CD4-positive, alpha-beta T cell (primary cell): ENCODE data around the gene EGFL8. TPM values are rescaled to one million over a fixed set of nuclear protein-coding genes. Genes with fewer than 3 reads are reported as not detected.

ENCODE experiments used
- ATAC-seq: fragments of 200-7000 bp; cut with Tn5 transposase; one replicate; pipeline ENCODE4 v1.10.0; 2022; ENCODE audit warnings: mild to moderate bottlenecking; ENCODE audit not compliant: poor library complexity
- CTCF ChIA-PET: fragments of 350-600 bp; sonication (Branson Sonifier 250); formaldehyde crosslinking; loops from one replicate; lab custom pipeline; 2021; ENCODE audit warnings: antibody characterized with exemption, inconsistent platforms; lab: Charles Lee
- POLR2A ChIA-PET: fragments of 350-600 bp; sonication (Branson Sonifier 250); formaldehyde crosslinking; loops from one replicate; lab custom pipeline; 2021; ENCODE audit warnings: antibody characterized with exemption, inconsistent platforms; lab: Charles Lee
- DNase-seq, 14 experiments: peaks; one replicate each; pipeline ENCODE4 v3.0.0-alpha.2; 2013 to 2020; ENCODE audit warnings: mixed read lengths in 2 of 14
- H3K27ac ChIP-seq, 2 donors: one replicate each; pipeline versions ENCODE4 v1.5.1 to v1.7.0; 2013; ENCODE audit warnings: low read length in 2 of 2, low read depth in 1 of 2, mild to moderate bottlenecking in 1 of 2
- H3K27me3 ChIP-seq, 2 experiments: 1 replicate in 1 of 2; 2 replicates in 1 of 2; pipeline versions ENCODE4 v1.6.1 to v1.7.0; 2013; ENCODE audit warnings: low read length in 2 of 2, control low read depth in 1 of 2, mild to moderate bottlenecking in 1 of 2, moderate library complexity in 1 of 2; ENCODE audit not compliant: insufficient read depth in 2 of 2, control insufficient read depth in 1 of 2
- H3K36me3 ChIP-seq: one replicate; pipeline ENCODE4 v1.6.1; 2013; ENCODE audit warnings: low read length, control low read depth; ENCODE audit not compliant: insufficient read depth
- H3K4me1 ChIP-seq: one replicate; pipeline ENCODE4 v1.6.1; 2013; ENCODE audit warnings: low read length, control low read depth; ENCODE audit not compliant: insufficient read depth
- H3K4me3 ChIP-seq: one replicate; pipeline ENCODE4 v1.5.1; 2013; ENCODE audit warnings: mild to moderate bottlenecking, low read length, moderate library complexity
- H3K9me3 ChIP-seq, 2 experiments: 1 replicate in 1 of 2; 2 replicates in 1 of 2; pipeline versions ENCODE4 v1.6.1 to v1.7.0; 2013; ENCODE audit warnings: low read length in 2 of 2, mild to moderate bottlenecking in 2 of 2, control low read depth in 1 of 2, moderate library complexity in 1 of 2; ENCODE audit not compliant: control insufficient read depth in 1 of 2, insufficient read depth in 1 of 2
- H3K27ac Mint-ChIP-seq: one replicate; pipeline ENCODE4 v1.8.0; 2020; ENCODE audit warnings: mixed read lengths
- H3K27me3 Mint-ChIP-seq: one replicate; pipeline ENCODE4 v1.8.0; 2021; ENCODE audit warnings: mixed read lengths
- H3K36me3 Mint-ChIP-seq: one replicate; pipeline ENCODE4 v1.8.0; 2021; ENCODE audit warnings: low read depth, mixed read lengths
- H3K4me1 Mint-ChIP-seq: one replicate; pipeline ENCODE4 v1.8.0; 2021; ENCODE audit warnings: low read depth, mixed read lengths
- H3K4me3 Mint-ChIP-seq: one replicate; pipeline ENCODE4 v1.8.0; 2020; ENCODE audit warnings: mild to moderate bottlenecking, mixed read lengths
- H3K9me3 Mint-ChIP-seq: one replicate; pipeline ENCODE4 v1.8.0; 2020; ENCODE audit warnings: mixed read lengths
- CTCF ChIP-seq: fragments of 200-600 bp; IDR thresholded peaks from one replicate; pipeline ENCODE4 v1.8.0; 2022; ENCODE audit warnings: antibody characterized with exemption, mild to moderate bottlenecking
- intact Hi-C, 2 experiments: fragments of 100-400 bp; cut with DNase I in 1 of 2; cut with micrococcal nuclease in 1 of 2; formaldehyde crosslinking; loops; one replicate each; pipeline versions ENCODE4 v1.15.1 to v1.9.0; 2023 to 2025; cut with DNase I, micrococcal nuclease
- total RNA-seq, 174 experiments: library from RNA in 2 of 174; stranded (reverse) in 2 of 174; gene quantifications; one replicate each; pipeline ENCODE4 v1.2.3 and lab custom pipeline; 2021 to 2026

Gene EGFL8
- total RNA-seq, 2 experiments from 2014 or later, result 13.1 to 13.8 TPM

DNA sequence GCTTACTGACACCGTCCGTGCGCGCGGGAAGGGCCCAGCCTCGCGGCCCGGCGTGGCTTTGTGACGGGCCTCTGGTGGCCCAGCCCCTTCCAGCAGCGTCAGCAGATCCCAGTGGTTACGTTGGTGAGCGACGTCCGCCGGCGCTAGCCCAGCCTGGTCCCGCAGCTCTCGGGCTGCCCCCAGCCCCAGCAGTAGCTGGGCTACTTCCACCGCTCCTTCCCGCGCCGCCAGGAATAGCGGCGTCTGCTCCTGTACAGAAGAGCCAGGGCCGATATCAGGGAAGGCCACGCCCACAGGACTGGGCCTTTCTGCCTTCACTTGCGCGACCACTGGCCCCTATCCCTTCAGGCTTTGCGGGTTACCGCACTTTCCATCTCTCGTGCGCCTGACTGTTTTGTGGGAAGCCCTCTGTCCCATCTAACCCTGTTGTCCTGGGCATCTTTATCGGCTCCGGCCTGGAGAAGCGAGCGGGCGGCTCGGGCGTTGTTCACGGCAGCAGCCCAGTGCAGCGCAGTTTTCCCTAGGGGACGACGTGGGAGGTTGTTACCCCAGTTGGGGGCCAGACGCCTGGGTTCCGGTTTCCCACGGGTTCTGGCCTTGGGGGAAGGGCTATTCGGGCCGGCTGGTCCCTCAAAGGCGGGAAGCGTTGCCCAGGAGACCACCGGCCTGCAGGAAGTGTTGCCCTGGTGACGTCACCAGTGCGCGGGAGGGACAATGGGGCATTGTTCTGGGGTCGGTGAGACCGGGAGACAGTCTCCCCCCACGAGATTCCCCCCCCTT, 31.7 kb downstream of the EGFL8 start:
- POLR2A ChIA-PET, result interaction anchor here (0.6 to 12.1 kb wide), 23 partner anchors 10 to 1581 kb away, joined by 3 to 242 read pairs (median 4); partner anchors contain the start of genes AGPAT1, ATF6B, DXO and FKBPL
- H3K27ac Mint-ChIP-seq, result peak overlapping the region; percentile 96

GRCh38 chr6:32196682-32197616, 32.6 kb downstream of the EGFL8 start:
- TF ChIP-seq CTCF, result no peak
- peaks cover 43% of the 10 kb centered on the region for H3K4me1 Mint-ChIP-seq
- ATAC-seq (no peak), DNase-seq (peak in 2 of 14 experiments; percentile 59 to 65)
- H3K27me3 Mint-ChIP-seq, result no peaks in the 10 kb centered on the region
- Histone ChIP-seq H3K36me3 (no peaks in the 10 kb centered on the region), H3K9me3 (no peaks in the 10 kb centered on the region), H3K27me3 (no peaks in the 10 kb centered on the region), H3K4me1 (peaks cover 45% of the 10 kb centered on the region), H3K27ac (peak overlapping the region; percentile 87 to 100), H3K4me3 (peak overlapping the region; percentile 100)
- CTCF ChIA-PET, result no interaction called here
- peaks cover 18% of the 10 kb centered on the region for H3K36me3 Mint-ChIP-seq
- intact Hi-C loops, result loop anchor here in 1 of 2 experiments (1.0 to 10.0 kb wide), 6 partner anchors 68 to 1982 kb away; partner anchors contain the start of genes BRD2, C6orf47, CSNK2B and GPANK1
- no peaks in the 10 kb centered on the region for H3K9me3 Mint-ChIP-seq
- POLR2A ChIA-PET, result interaction anchor here (0.6 to 12.1 kb wide), 3 partner anchors 18 to 771 kb away, joined by 3 to 242 read pairs (median 5); partner anchors contain the start of genes AGPAT1 and RNF5
- peak overlapping the region; percentile 96 for H3K27ac Mint-ChIP-seq
- H3K4me3 Mint-ChIP-seq, result peak overlapping the region; percentile 99

More for the DNA sequence above, 31.7 kb downstream of the EGFL8 start:
- peaks cover 48% of the 10 kb centered on the region for H3K4me1 Mint-ChIP-seq
- TF ChIP-seq CTCF, result peak; percentile 8
- Histone ChIP-seq H3K9me3 (no peaks in the 10 kb centered on the region), H3K36me3 (peaks cover 5% of the 10 kb centered on the region), H3K4me3 (peak overlapping the region; percentile 100), H3K27me3 (no peaks in the 10 kb centered on the region), H3K4me1 (peaks cover 48% of the 10 kb centered on the region), H3K27ac (peak overlapping the region; percentile 87 to 100)
- no peaks in the 10 kb centered on the region for H3K9me3 Mint-ChIP-seq
- ATAC-seq (peak; percentile 73), DNase-seq (peak in 12 of 14 experiments; percentile 35 to 100 (median 47))
- CTCF ChIA-PET, result interaction anchor here (1.1 to 1.8 kb wide), 9 partner anchors 15 to 77 kb away, joined by 3 to 14 read pairs (median 5); partner anchors contain the start of genes AGPAT1, FKBPL, PRRT1 and RNF5
- no peaks in the 10 kb centered on the region for H3K27me3 Mint-ChIP-seq
- intact Hi-C loops, result loop anchor here (1.0 to 10.0 kb wide), 11 partner anchors 18 to 1981 kb away; partner anchors contain the start of genes AGPAT1 (in 1 of the 2), BRD2 (in 1 of the 2), C6orf47 (in 1 of the 2) and CSNK2B (in 1 of the 2)
- H3K4me3 Mint-ChIP-seq, result peak overlapping the region; percentile 99
- H3K36me3 Mint-ChIP-seq, result peaks cover 27% of the 10 kb centered on the region

DNA sequence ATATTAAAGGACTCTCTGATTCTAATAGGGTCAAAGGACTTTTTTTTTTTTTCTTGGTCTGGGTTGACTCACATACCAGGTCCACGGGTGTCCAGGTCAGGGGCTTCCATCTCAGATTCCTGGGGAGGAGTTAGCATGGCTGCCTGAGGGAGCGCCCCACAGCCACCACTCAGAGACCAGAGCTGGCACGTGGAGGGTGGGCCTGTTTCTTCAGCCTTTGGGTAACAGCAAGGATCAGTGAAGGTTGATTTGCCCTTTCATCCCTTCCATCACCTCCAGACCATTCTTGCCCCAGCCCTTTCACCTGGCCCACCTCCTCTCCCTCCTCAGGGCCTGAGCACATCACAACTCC, 33.9 kb downstream of the EGFL8 start:
- Mint-ChIP-seq H3K4me3 (peak overlapping the region; percentile 48), H3K9me3 (no peaks in the 10 kb centered on the region), H3K4me1 (peaks cover 36% of the 10 kb centered on the region), H3K27ac (no peak overlapping the region), H3K36me3 (peaks cover 7% of the 10 kb centered on the region), H3K27me3 (no peaks in the 10 kb centered on the region)
- Histone ChIP-seq H3K27me3 (no peaks in the 10 kb centered on the region), H3K27ac (no peak overlapping the region), H3K4me3 (no peak overlapping the region), H3K36me3 (no peaks in the 10 kb centered on the region), H3K9me3 (no peaks in the 10 kb centered on the region), H3K4me1 (peaks cover 38% of the 10 kb centered on the region)
- TF ChIP-seq CTCF, result no peak
- intact Hi-C loops, result loop anchor here in 1 of 2 experiments (5.0 to 10.0 kb wide), 5 partner anchors 534 to 1984 kb away; partner anchors contain the start of genes BRD2, C6orf47, CSNK2B and GPANK1
- ChIA-PET CTCF (no interaction called here), POLR2A (interaction anchor here (12.1 kb wide), 1 partner anchor 19 kb away, joined by 242 read pairs; the partner anchor contains the start of genes AGPAT1 and RNF5)
- no peak for ATAC-seq
- peak in 1 of 14 experiments; percentile 13 for DNase-seq
